ENCODE results near the gene ERC1. TPM values are rescaled to one million over a fixed set of nuclear protein-coding genes. Genes with fewer than 3 reads are reported as not detected.

Gene ERC1
- total RNA-seq, 2 donors from 2014 or later = 40.3 to 43.0 TPM

GRCh38 chr12:1436015-1436414 lies 445.0 kb downstream of the ERC1 start:
- no peak for TF ChIP-seq CTCF (IDR thresholded peaks at IDR 0.05)
- H3K9me3 ChIP-seq = no peaks in the 10 kb centered on the region
- H3K27ac ChIP-seq = no peak overlapping the region
- DNase-seq (ENCODE audit: low spot score) = no peak
- peaks cover 0 to 10% of the 10 kb centered on the region in 2 donors for H3K4me1 ChIP-seq
- no peaks in the 10 kb centered on the region for H3K27me3 ChIP-seq
- H3K4me3 ChIP-seq = no peak overlapping the region
- H3K36me3 ChIP-seq = no peaks in the 10 kb centered on the region

DNA sequence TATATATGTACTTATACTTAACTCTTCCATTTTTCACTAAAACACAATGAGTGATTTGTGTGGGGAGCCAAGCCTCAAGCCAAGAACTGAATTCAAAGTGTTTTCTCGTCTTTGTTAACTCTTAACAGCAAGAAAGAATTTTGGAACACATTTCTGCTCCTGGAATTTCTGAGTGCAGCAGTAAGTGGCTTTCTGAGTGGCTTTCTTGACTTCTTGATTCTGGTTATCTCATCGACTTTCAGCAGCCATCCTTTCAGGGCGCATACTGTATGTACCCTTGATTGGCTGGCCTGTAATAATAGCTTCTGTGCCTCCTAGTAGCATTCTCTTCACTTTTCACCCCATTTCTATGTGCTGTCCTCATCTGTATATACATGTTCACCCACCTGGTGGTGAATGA lies 446.0 kb downstream of the ERC1 start:
- Histone ChIP-seq H3K9me3 (no peaks in the 10 kb centered on the region), H3K27ac (no peak overlapping the region), H3K36me3 (no peaks in the 10 kb centered on the region), H3K4me1 (peaks cover 0 to 10% of the 10 kb centered on the region in 2 donors), H3K4me3 (no peak overlapping the region), H3K27me3 (no peaks in the 10 kb centered on the region)
- DNase-seq (ENCODE audit: low spot score) = no peak
- no peak for TF ChIP-seq CTCF (IDR thresholded peaks at IDR 0.05)

DNA sequence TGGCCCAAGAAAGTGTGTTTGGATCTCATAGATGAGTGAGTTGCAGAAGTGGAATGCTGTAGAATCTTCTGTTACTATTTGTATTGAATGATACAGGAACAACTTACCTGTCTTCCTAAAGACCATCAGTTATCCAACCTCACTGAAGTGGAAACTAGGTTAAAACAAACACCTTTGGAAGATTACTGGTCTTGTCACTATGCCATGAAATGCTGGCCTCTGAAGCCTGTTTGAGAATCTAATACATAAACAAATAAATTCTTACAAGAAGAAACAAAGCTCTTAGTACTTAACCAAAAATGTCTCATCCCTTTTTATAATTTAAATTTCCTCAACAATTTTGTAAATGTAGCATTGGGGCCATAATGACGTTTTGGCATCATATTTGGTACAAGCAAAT lies 448.2 kb downstream of the ERC1 start:
- Histone ChIP-seq H3K9me3 (no peaks in the 10 kb centered on the region), H3K27me3 (no peaks in the 10 kb centered on the region), H3K27ac (no peak overlapping the region), H3K4me1 (peaks cover 0 to 10% of the 10 kb centered on the region in 2 donors), H3K36me3 (no peaks in the 10 kb centered on the region), H3K4me3 (no peak overlapping the region)
- no peak for TF ChIP-seq CTCF (IDR thresholded peaks at IDR 0.05)
- DNase-seq (ENCODE audit: low spot score) = no peak

DNA sequence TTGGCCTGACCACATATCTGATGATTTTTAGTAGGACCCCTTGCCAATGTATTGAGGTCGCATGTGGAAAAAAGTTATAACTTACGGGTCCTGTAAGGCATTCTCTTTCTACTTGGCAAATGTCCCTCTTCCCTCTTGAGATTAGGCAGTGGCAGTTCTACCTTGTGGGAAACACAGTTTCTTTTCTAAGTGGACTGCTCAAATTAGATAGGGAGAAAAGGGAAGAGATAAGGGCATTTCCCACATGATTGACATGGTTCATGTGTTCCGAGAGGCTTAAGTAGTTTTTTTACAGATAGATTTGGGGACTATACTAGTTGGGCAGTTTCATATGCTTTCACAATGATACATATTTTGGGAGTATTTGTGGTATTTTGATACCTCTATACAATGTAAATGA lies 448.7 kb downstream of the ERC1 start:
- DNase-seq (ENCODE audit: low spot score) = no peak
- no peak for TF ChIP-seq CTCF (IDR thresholded peaks at IDR 0.05)
- Histone ChIP-seq H3K27ac (no peak overlapping the region), H3K36me3 (no peaks in the 10 kb centered on the region), H3K27me3 (no peaks in the 10 kb centered on the region), H3K4me1 (peaks cover 0 to 10% of the 10 kb centered on the region in 2 donors), H3K9me3 (no peaks in the 10 kb centered on the region), H3K4me3 (no peak overlapping the region)

- TF ChIP-seq CTCF (IDR thresholded peaks at IDR 0.05) = no peak
- H3K27ac ChIP-seq = peak overlapping the region; percentile 23 to 47
- peaks cover 14% of the 10 kb centered on the region for H3K36me3 ChIP-seq
- H3K4me3 ChIP-seq = no peak overlapping the region
- no peaks in the 10 kb centered on the region for H3K9me3 ChIP-seq
- no peak for DNase-seq (ENCODE audit: low spot score)
- no peaks in the 10 kb centered on the region for H3K27me3 ChIP-seq
- no peaks in the 10 kb centered on the region for H3K4me1 ChIP-seq
Observed at GRCh38 chr12:1443421-1444141, 452.6 kb downstream of the ERC1 start.

- no peaks in the 10 kb centered on the region for H3K4me1 ChIP-seq
- H3K27ac ChIP-seq = peak overlapping the region; percentile 23 to 47
- DNase-seq (ENCODE audit: low spot score) = no peak
- H3K27me3 ChIP-seq = no peaks in the 10 kb centered on the region
- no peaks in the 10 kb centered on the region for H3K9me3 ChIP-seq
- H3K36me3 ChIP-seq = peaks cover 18% of the 10 kb centered on the region
- H3K4me3 ChIP-seq = no peak overlapping the region
- no peak for TF ChIP-seq CTCF (IDR thresholded peaks at IDR 0.05)
Observed at GRCh38 chr12:1444142-1444516, 453.1 kb downstream of the ERC1 start.

Data from right atrium auricular region (tissue), 2 donors.